ENCODE data around the gene SCFD1.
"Not testable (repeated sequence)": the region's sequence is repeated elsewhere in the genome, so short reads cannot be mapped to it uniquely, and the experiment has no call there.

Gene SCFD1

GRCh38 chr14:30614155-30614554, 8.0 kb upstream of the SCFD1 start:
- Histone ChIP-seq H3K9me3 (ENCODE audit: control insufficient read depth, low read length) (no peaks in the 10 kb centered on the region), H3K36me3 (ENCODE audit: control insufficient read depth, insufficient read depth, low read length, severe bottlenecking) (peaks cover 14% of the 10 kb centered on the region)
- no peak for DNase-seq (ENCODE audit: low read depth)

DNA sequence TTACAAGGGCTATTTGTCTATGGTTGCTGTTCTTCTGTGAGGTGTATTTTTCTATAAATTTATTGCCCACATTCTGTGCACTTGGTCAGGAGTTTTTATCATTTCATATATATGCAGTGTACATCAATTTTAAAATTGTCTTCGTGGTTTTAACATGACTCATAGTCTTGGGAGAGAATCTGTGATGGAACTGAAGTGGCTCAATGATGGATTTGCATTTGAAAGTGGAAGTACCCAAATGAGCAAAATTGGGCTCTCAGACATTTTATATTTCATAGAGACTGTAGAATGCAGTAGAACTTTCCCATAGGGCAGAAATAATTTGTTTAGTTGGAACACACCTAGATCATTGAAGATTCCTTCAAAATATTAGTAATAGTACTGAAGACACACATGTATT, 1.9 kb upstream of the SCFD1 start:
- Histone ChIP-seq H3K27me3 (replicated peaks; ENCODE audit: control insufficient read depth, insufficient read depth, low read length) (no peaks in the 10 kb centered on the region), H3K4me1 (ENCODE audit: control insufficient read depth, insufficient read depth, low read length) (peaks cover 21% of the 10 kb centered on the region), H3K4me3 (ENCODE audit: low read length) (no peak overlapping the region), H3K9ac (ENCODE audit: low read length) (no peak overlapping the region), H3K36me3 (ENCODE audit: control insufficient read depth, insufficient read depth, low read length, severe bottlenecking) (peaks cover 5% of the 10 kb centered on the region), H3K9me3 (ENCODE audit: control insufficient read depth, low read length) (no peaks in the 10 kb centered on the region)
- peak; percentile 49 for DNase-seq (ENCODE audit: low read depth)

More at GRCh38 chr14:30614155-30614554, 8.0 kb upstream of the SCFD1 start:
- no peak overlapping the region for H3K9ac ChIP-seq (ENCODE audit: low read length)
- no peaks in the 10 kb centered on the region for H3K27me3 ChIP-seq (replicated peaks; ENCODE audit: control insufficient read depth, insufficient read depth, low read length)
- H3K4me3 ChIP-seq (ENCODE audit: low read length) = no peak overlapping the region
- peaks cover 10% of the 10 kb centered on the region for H3K4me1 ChIP-seq (ENCODE audit: control insufficient read depth, insufficient read depth, low read length)

- H3K9ac ChIP-seq (ENCODE audit: low read length) = peak overlapping the region; percentile 98
- peak; percentile 47 for DNase-seq (ENCODE audit: low read depth)
- H3K9me3 ChIP-seq (ENCODE audit: control insufficient read depth, low read length) = no peaks in the 10 kb centered on the region
- peaks cover 26% of the 10 kb centered on the region for H3K4me1 ChIP-seq (ENCODE audit: control insufficient read depth, insufficient read depth, low read length)
- H3K27me3 ChIP-seq (replicated peaks; ENCODE audit: control insufficient read depth, insufficient read depth, low read length) = no peaks in the 10 kb centered on the region
- peak overlapping the region; percentile 97 for H3K4me3 ChIP-seq (ENCODE audit: low read length)
- peaks cover 1% of the 10 kb centered on the region for H3K36me3 ChIP-seq (ENCODE audit: control insufficient read depth, insufficient read depth, low read length, severe bottlenecking)
Observed at GRCh38 chr14:30621354-30621939, 672 bp upstream of the SCFD1 start.

DNA sequence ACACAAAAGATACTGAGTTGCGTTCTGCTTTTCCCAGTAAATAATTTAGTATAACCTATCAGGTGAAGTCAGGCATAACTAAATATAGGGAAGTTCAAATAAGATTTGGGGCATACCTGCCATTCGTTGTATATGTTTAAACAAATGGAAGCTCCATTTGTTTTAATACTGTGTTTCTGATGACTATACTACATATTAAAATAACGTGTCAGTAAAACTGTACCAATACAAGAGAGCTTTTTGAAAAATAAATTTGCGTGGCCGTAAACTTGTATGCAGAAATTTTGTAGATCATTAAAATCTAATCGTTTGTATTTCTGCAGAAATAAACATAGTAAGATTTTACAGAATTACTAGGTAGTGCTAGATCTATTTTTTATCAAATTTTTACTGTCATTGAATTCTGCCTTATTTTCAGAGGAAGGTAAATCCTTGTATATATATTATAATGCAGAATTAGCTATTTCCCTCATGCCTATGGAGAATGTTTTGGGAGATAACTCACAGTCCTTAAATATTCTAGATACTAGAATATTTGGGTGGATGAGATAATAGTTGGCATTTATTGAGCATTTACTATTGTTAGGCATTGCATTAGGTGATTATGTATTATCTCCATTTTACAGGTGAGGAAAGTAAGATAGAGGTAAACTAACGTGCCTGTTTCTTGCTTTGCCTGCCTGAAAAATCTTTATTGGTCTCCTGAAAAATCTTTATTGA, 1.5 kb downstream of the SCFD1 start:
- Histone ChIP-seq H3K4me3 (ENCODE audit: low read length) (peak overlapping the region; percentile 97), H3K36me3 (ENCODE audit: control insufficient read depth, insufficient read depth, low read length, severe bottlenecking) (peaks cover 6% of the 10 kb centered on the region), H3K9ac (ENCODE audit: low read length) (peak overlapping the region; percentile 98), H3K9me3 (ENCODE audit: control insufficient read depth, low read length) (no peaks in the 10 kb centered on the region), H3K27me3 (replicated peaks; ENCODE audit: control insufficient read depth, insufficient read depth, low read length) (no peaks in the 10 kb centered on the region), H3K4me1 (ENCODE audit: control insufficient read depth, insufficient read depth, low read length) (peaks cover 29% of the 10 kb centered on the region)
- no peak for DNase-seq (ENCODE audit: low read depth)

- DNase-seq (ENCODE audit: low read depth) = no peak
- Histone ChIP-seq H3K9me3 (ENCODE audit: control insufficient read depth, low read length) (no peaks in the 10 kb centered on the region), H3K9ac (ENCODE audit: low read length) (no peak overlapping the region), H3K4me1 (ENCODE audit: control insufficient read depth, insufficient read depth, low read length) (peaks cover 34% of the 10 kb centered on the region), H3K4me3 (ENCODE audit: low read length) (peak overlapping the region; percentile 97), H3K36me3 (ENCODE audit: control insufficient read depth, insufficient read depth, low read length, severe bottlenecking) (peaks cover 6% of the 10 kb centered on the region), H3K27me3 (replicated peaks; ENCODE audit: control insufficient read depth, insufficient read depth, low read length) (no peaks in the 10 kb centered on the region)
Observed at GRCh38 chr14:30624132-30624423, 2.0 kb downstream of the SCFD1 start.

DNA sequence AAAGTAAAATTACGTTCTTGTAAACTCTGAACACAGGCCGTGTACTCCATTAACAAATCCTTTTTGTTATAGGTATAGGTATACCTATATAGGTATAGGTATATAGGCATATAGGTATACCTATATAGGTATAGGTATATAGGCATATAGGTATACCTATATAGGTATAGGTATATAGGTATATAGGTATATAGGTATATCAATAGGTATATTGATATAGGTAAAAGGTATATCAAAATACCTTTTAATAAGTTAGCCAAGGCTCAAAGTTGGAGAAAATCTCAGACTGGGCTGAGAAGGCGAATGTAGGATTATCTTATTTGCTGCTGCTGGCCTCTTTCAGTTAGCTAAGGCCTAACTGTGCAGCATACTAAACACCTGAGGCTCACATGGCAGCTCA, 3.4 kb downstream of the SCFD1 start:
- DNase-seq (ENCODE audit: low read depth) = no peak
- no peaks in the 10 kb centered on the region for H3K9me3 ChIP-seq (ENCODE audit: control insufficient read depth, low read length)
- peaks cover 12% of the 10 kb centered on the region for H3K36me3 ChIP-seq (ENCODE audit: control insufficient read depth, insufficient read depth, low read length, severe bottlenecking)
- no peak overlapping the region for H3K9ac ChIP-seq (ENCODE audit: low read length)
- no peak overlapping the region for H3K4me3 ChIP-seq (ENCODE audit: low read length)
- H3K27me3 ChIP-seq (replicated peaks; ENCODE audit: control insufficient read depth, insufficient read depth, low read length) = no peaks in the 10 kb centered on the region
- H3K4me1 ChIP-seq (ENCODE audit: control insufficient read depth, insufficient read depth, low read length) = peaks cover 35% of the 10 kb centered on the region

DNA sequence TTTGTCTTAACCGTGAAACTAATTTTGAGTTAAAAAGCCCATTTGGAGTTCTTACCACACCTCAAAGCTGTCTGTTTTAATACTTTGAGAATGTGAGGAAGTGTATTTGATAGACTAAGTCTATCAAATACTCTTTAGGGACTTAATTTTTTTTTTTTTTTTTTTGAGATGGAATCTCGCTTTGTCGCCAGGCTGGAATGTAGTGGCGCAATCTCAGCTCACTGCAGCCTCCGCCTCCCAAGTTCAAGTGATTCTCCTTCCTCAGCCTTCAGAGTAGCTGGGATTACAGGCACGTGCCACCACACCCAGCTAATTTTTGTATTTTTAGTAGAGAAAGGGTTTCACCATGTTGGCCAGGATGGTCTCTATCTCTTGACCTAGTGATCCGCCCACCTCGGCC, 7.3 kb downstream of the SCFD1 start:
- not testable (repeated sequence) for H3K4me3 ChIP-seq (ENCODE audit: low read length); H3K9me3 ChIP-seq (ENCODE audit: control insufficient read depth, low read length); H3K9ac ChIP-seq (ENCODE audit: low read length); DNase-seq (ENCODE audit: low read depth); H3K27me3 ChIP-seq (replicated peaks; ENCODE audit: control insufficient read depth, insufficient read depth, low read length)
- Histone ChIP-seq H3K4me1 (ENCODE audit: control insufficient read depth, insufficient read depth, low read length) (peaks cover 16% of the 10 kb centered on the region), H3K36me3 (ENCODE audit: control insufficient read depth, insufficient read depth, low read length, severe bottlenecking) (peaks cover 47% of the 10 kb centered on the region)

GRCh38 chr14:30630248-30630647, 8.1 kb downstream of the SCFD1 start:
- no peaks in the 10 kb centered on the region for H3K9me3 ChIP-seq (ENCODE audit: control insufficient read depth, low read length)
- H3K27me3 ChIP-seq (replicated peaks; ENCODE audit: control insufficient read depth, insufficient read depth, low read length) = no peaks in the 10 kb centered on the region
- no peak overlapping the region for H3K9ac ChIP-seq (ENCODE audit: low read length)
- H3K4me1 ChIP-seq (ENCODE audit: control insufficient read depth, insufficient read depth, low read length) = peaks cover 16% of the 10 kb centered on the region
- peaks cover 55% of the 10 kb centered on the region for H3K36me3 ChIP-seq (ENCODE audit: control insufficient read depth, insufficient read depth, low read length, severe bottlenecking)
- no peak for DNase-seq (ENCODE audit: low read depth)
- no peak overlapping the region for H3K4me3 ChIP-seq (ENCODE audit: low read length)

GRCh38 chr14:30632730-30633129, 10.6 kb downstream of the SCFD1 start:
- H3K9ac ChIP-seq (ENCODE audit: low read length) = no peak overlapping the region
- no peaks in the 10 kb centered on the region for H3K27me3 ChIP-seq (replicated peaks; ENCODE audit: control insufficient read depth, insufficient read depth, low read length)
- H3K36me3 ChIP-seq (ENCODE audit: control insufficient read depth, insufficient read depth, low read length, severe bottlenecking) = peaks cover 71% of the 10 kb centered on the region
- DNase-seq (ENCODE audit: low read depth) = no peak
- peaks cover 14% of the 10 kb centered on the region for H3K4me1 ChIP-seq (ENCODE audit: control insufficient read depth, insufficient read depth, low read length)
- no peak overlapping the region for H3K4me3 ChIP-seq (ENCODE audit: low read length)
- H3K9me3 ChIP-seq (ENCODE audit: control insufficient read depth, low read length) = no peaks in the 10 kb centered on the region

DNA sequence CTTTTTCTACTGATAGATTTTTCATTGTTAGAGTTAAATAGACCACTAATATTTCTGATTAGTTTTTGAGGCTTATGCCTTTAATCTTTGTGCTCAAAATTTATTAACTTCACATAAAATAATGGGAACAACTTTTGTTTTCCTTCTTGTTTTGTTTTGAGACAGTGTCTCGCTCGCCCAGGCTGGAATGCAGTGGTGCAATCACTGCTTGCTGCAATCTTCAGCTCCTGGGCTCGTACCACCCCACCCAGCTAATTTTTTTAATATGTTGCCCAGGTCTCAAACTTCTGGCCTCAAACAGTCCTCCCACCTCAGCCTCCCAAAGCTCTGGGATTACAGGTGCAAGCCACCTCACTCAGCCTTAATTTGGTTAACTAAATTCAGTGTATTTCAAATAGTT, 16.8 kb downstream of the SCFD1 start:
- DNase-seq (ENCODE audit: low read depth) = peak; percentile 55
- Histone ChIP-seq H3K27me3 (replicated peaks; ENCODE audit: control insufficient read depth, insufficient read depth, low read length) (no peaks in the 10 kb centered on the region), H3K36me3 (ENCODE audit: control insufficient read depth, insufficient read depth, low read length, severe bottlenecking) (peaks cover 67% of the 10 kb centered on the region), H3K4me3 (ENCODE audit: low read length) (peak overlapping the region; percentile 21), H3K9ac (ENCODE audit: low read length) (no peak overlapping the region), H3K9me3 (ENCODE audit: control insufficient read depth, low read length) (no peaks in the 10 kb centered on the region), H3K4me1 (ENCODE audit: control insufficient read depth, insufficient read depth, low read length) (peaks cover 29% of the 10 kb centered on the region)

DNA sequence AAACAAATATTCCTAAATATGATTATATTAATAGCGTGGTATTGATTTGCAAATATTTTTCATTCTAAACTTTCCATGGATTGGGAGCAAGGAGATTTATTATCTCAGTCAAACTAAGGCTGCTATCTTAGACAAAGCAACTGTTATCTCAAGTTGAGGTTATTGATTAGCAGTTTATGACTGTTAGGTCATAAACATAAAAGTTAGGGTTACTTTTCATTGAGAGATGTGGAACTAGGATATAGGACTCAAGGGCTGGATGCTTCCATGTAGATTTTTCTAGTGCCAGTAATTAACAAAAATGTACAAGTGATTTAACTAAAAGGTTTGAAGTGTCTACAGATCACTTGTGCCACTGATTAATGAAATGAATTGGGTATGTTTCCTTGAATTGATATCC, 19.1 kb downstream of the SCFD1 start:
- Histone ChIP-seq H3K9ac (ENCODE audit: low read length) (no peak overlapping the region), H3K27me3 (replicated peaks; ENCODE audit: control insufficient read depth, insufficient read depth, low read length) (no peaks in the 10 kb centered on the region), H3K4me1 (ENCODE audit: control insufficient read depth, insufficient read depth, low read length) (peaks cover 29% of the 10 kb centered on the region), H3K9me3 (ENCODE audit: control insufficient read depth, low read length) (peaks cover 10% of the 10 kb centered on the region), H3K4me3 (ENCODE audit: low read length) (no peak overlapping the region), H3K36me3 (ENCODE audit: control insufficient read depth, insufficient read depth, low read length, severe bottlenecking) (peaks cover 69% of the 10 kb centered on the region)
- no peak for DNase-seq (ENCODE audit: low read depth)

GRCh38 chr14:30644462-30644861, 22.3 kb downstream of the SCFD1 start:
- not testable (repeated sequence) for DNase-seq (ENCODE audit: low read depth); H3K9ac ChIP-seq (ENCODE audit: low read length); H3K4me1 ChIP-seq (ENCODE audit: control insufficient read depth, insufficient read depth, low read length); H3K4me3 ChIP-seq (ENCODE audit: low read length); H3K27me3 ChIP-seq (replicated peaks; ENCODE audit: control insufficient read depth, insufficient read depth, low read length)
- peaks cover 10% of the 10 kb centered on the region for H3K9me3 ChIP-seq (ENCODE audit: control insufficient read depth, low read length)
- H3K36me3 ChIP-seq (ENCODE audit: control insufficient read depth, insufficient read depth, low read length, severe bottlenecking) = peaks cover 71% of the 10 kb centered on the region

Measured in adipocyte (in vitro differentiated cells).